ENCODE measurements around the gene PLPP6. TPM values are rescaled to one million over a fixed set of nuclear protein-coding genes. Genes with fewer than 3 reads are reported as not detected.
"Not testable (repeated sequence)": the region's sequence is repeated elsewhere in the genome, so short reads cannot be mapped to it uniquely, and the experiment has no call there.

The PLPP6 gene
- total RNA-seq, 2 donors from 2014 or later, result 2.0 to 3.6 TPM

- ATAC-seq (no peak), DNase-seq (ENCODE audit: low spot score in 2 of 2) (no peak)
- peaks cover 0 to 4% of the 10 kb centered on the region in 2 donors for H3K9me3 Mint-ChIP-seq
- H3K27ac Mint-ChIP-seq, result no peak overlapping the region
- H3K36me3 Mint-ChIP-seq, result peaks cover 0 to 6% of the 10 kb centered on the region in 2 donors
Measured at GRCh38 chr9:4656621-4657020, 5.5 kb upstream of the PLPP6 start.

- peaks cover 0 to 7% of the 10 kb centered on the region in 2 donors for H3K36me3 Mint-ChIP-seq
- peaks cover 0 to 4% of the 10 kb centered on the region in 2 donors for H3K9me3 Mint-ChIP-seq
- H3K27ac Mint-ChIP-seq, result no peak overlapping the region
Measured at GRCh38 chr9:4657426-4658159, 4.5 kb upstream of the PLPP6 start.

DNA sequence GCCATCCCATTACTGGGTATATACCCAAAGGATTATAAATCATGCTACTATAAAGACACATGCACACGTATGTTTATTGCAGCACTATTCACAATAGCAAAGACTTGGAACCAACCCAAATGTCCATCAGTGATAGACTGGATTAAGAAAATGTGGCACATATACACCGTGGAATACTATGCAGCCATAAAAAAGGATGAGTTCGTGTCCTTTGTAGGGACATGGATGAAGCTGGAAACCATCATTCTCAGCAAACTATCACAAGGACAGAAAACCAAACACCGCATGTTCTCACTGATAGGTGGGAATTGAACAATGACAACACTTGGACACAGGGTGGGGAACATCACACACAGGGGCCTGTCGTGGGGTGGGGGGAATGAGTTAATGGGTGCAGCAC is 1.4 kb upstream of the PLPP6 start:
- H3K9me3 Mint-ChIP-seq; ATAC-seq; H3K27ac Mint-ChIP-seq; DNase-seq (ENCODE audit: low spot score in 2 of 2): not testable (repeated sequence)
- H3K36me3 Mint-ChIP-seq, result peaks cover 8 to 14% of the 10 kb centered on the region in 2 donors

More at GRCh38 chr9:4657426-4658159, 4.5 kb upstream of the PLPP6 start:
- no peak for DNase-seq (ENCODE audit: low spot score in 2 of 2)
- ATAC-seq, result no peak

GRCh38 chr9:4661165-4661564 is 929 bp upstream of the PLPP6 start:
- H3K36me3 Mint-ChIP-seq, result peaks cover 8 to 14% of the 10 kb centered on the region in 2 donors
- no peak for ATAC-seq
- no peak overlapping the region for H3K27ac Mint-ChIP-seq
- DNase-seq (ENCODE audit: low spot score in 2 of 2), result no peak
- peaks cover 0 to 4% of the 10 kb centered on the region in 2 donors for H3K9me3 Mint-ChIP-seq

DNA sequence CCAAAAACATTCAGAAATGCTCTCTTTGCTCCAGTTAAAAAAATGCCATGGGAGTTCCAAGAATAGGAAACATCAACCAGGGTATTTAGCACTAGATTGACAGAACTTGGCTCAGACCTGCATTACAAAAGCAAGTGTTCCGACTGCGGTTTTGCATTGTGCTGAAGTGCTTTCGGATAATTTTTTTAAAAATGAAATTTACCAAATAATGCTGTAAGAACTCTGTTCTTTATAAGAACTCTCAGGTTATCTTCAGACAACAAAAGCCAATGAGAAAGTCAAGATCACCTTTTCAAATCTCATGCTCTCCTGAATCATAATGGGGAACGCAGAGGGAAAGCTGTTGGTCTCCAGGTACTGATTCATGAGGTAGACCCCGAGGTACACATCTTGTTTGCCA is 483 bp upstream of the PLPP6 start:
- H3K36me3 Mint-ChIP-seq, result peaks cover 8 to 14% of the 10 kb centered on the region in 2 donors
- DNase-seq (ENCODE audit: low spot score in 2 of 2), result no peak
- H3K27ac Mint-ChIP-seq, result peak overlapping the region; percentile 80 to 91
- H3K9me3 Mint-ChIP-seq, result peaks cover 0 to 4% of the 10 kb centered on the region in 2 donors
- peak in 1 of 2 donors; percentile 1 for ATAC-seq

- Mint-ChIP-seq H3K36me3 (peaks cover 8 to 14% of the 10 kb centered on the region in 2 donors), H3K9me3 (peaks cover 0 to 4% of the 10 kb centered on the region in 2 donors), H3K27ac (peak overlapping the region; percentile 80 to 92)
- DNase-seq (ENCODE audit: low spot score in 2 of 2) (no peak), ATAC-seq (peak in 1 of 2 donors; percentile 3)
Measured at GRCh38 chr9:4662989-4663792, 1.1 kb downstream of the PLPP6 start.

GRCh38 chr9:4663956-4664355 is 1.9 kb downstream of the PLPP6 start:
- Mint-ChIP-seq H3K27ac (no peak overlapping the region), H3K9me3 (peaks cover 0 to 4% of the 10 kb centered on the region in 2 donors), H3K36me3 (peaks cover 8 to 14% of the 10 kb centered on the region in 2 donors)
- DNase-seq (ENCODE audit: low spot score in 2 of 2) (no peak), ATAC-seq (no peak)

DNA sequence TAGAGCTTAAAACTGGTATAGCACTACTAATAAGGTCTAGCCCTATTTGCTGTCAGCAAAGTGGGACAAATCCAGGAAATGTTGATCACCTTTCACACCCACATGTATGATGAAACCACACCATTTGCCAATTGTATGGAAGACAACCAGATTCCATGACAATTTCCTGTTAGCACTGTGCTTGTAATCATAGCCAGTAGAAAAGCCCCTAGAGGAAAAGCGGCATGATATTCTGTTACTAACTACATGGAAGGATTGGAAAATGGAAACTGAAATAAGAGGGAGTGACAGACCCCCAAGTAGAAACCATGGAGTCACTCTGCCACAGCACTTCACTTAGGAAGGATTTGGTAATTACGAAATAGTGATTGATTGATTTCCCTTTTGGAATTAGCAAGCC is 3.3 kb downstream of the PLPP6 start:
- ATAC-seq (no peak), DNase-seq (ENCODE audit: low spot score in 2 of 2) (no peak)
- peak overlapping the region in 1 of 2 donors; percentile 60 for H3K27ac Mint-ChIP-seq
- peaks cover 0 to 4% of the 10 kb centered on the region in 2 donors for H3K9me3 Mint-ChIP-seq
- H3K36me3 Mint-ChIP-seq, result peaks cover 8 to 10% of the 10 kb centered on the region in 2 donors

DNA sequence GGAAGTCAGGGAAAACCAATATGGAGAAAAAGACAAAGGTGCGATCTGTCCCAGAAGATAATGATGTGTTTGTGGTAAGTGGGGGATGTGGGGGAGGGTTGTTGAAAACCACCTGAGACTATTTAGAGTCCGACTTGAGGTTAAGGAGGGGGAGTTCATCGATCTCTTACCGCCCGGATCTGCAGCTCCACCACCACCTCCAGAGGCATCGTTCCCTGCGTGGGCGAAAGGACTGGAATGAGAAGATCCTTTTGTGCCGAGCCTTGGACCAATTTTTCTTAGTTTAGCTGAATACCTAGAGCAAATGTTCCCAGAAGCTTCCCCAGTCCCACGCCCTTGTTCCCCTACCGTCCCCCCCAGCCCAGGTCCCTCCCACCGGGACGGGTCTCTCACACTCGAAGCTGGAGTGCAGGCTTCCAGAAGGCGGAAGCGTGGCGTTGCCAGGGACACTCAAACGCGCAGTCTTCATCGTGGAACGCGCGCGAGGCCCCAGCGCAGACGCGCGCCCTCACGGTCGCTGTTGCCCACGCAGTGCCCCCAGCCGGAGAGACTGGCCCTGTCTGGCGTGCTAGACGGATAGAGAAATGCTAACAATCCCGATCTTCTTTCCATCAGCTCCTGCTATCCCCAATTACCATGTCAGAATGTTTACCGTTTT is 4.1 kb downstream of the PLPP6 start, which contains the start of gene SPATA6L:
Gene SPATA6L (minus strand): TSS at position 439 of the 658 bp plus-strand sequence. CDS start 230 bp downstream, at position 209.
- peak within 1 kb of the TSS; percentile 48 to 60 for H3K27ac Mint-ChIP-seq
- ATAC-seq (peak; percentile 29 to 30), DNase-seq (ENCODE audit: low spot score in 2 of 2) (peak in 1 of 2 donors; percentile 18)
- H3K9me3 Mint-ChIP-seq, result peaks cover 0 to under 1% of the 10 kb centered on the region in 2 donors
- H3K36me3 Mint-ChIP-seq, result peaks cover 8% of the 10 kb centered on the region in 2 donors

DNA sequence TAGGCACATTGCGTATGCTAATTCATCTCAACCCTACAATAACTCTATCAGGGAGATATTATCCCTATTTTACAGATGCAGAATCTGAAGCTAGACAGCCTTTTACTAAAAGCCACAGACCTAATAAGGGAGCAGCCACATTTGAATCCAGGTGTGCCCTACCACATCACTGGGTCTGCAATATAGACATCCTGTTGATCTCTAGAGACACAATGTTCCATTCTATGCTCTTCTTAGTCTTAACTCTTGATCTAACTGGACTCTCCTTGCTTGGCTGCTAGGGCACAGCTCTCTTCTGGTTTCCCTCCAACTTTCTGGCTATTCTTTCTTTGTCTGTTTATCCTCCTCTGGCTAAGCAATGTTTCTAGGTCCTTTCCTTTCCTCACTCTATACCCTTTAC is 5.6 kb downstream of the PLPP6 start:
- peak in 1 of 2 donors; percentile 30 for ATAC-seq
- Mint-ChIP-seq H3K36me3 (peaks cover 6 to 7% of the 10 kb centered on the region in 2 donors), H3K27ac (no peak overlapping the region), H3K9me3 (no peaks in the 10 kb centered on the region)
- DNase-seq (ENCODE audit: low spot score in 2 of 2), result no peak

GRCh38 chr9:4668604-4669003 is 6.5 kb downstream of the PLPP6 start:
- DNase-seq (ENCODE audit: low spot score in 2 of 2) (no peak), ATAC-seq (no peak)
- Mint-ChIP-seq H3K36me3 (no peaks in the 10 kb centered on the region), H3K9me3 (no peaks in the 10 kb centered on the region), H3K27ac (no peak overlapping the region)

GRCh38 chr9:4669890-4670289 is 7.8 kb downstream of the PLPP6 start:
- no peak overlapping the region for H3K27ac Mint-ChIP-seq
- DNase-seq (ENCODE audit: low spot score in 2 of 2) (no peak), ATAC-seq (no peak)
- no peaks in the 10 kb centered on the region for H3K9me3 Mint-ChIP-seq
- no peaks in the 10 kb centered on the region for H3K36me3 Mint-ChIP-seq

DNA sequence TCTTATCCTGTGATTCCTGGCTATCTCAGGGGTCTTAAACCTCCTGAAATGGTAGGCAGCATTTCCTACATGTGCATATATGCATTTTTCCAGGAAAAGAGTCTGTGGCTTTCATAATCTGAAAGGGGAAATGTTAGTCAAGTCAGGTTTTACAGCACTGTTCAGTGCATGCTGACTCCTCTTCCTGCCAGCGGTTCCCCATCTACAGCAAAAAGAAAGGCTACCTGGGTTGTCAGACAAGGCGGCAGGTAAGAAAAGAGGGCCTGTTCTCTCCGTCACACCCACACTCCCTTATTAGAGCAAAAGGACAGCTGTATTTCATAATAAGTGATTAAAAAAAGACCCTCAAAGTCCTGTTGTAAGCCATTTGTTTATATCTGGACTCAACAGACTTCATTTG is 8.5 kb downstream of the PLPP6 start:
- Mint-ChIP-seq H3K9me3 (no peaks in the 10 kb centered on the region), H3K36me3 (no peaks in the 10 kb centered on the region), H3K27ac (peak overlapping the region; percentile 44 to 72)
- no peak for DNase-seq (ENCODE audit: low spot score in 2 of 2)
- ATAC-seq, result peak in 1 of 2 donors; percentile 45

GRCh38 chr9:4671737-4672136 is 9.6 kb downstream of the PLPP6 start:
- DNase-seq (ENCODE audit: low spot score in 2 of 2) (no peak), ATAC-seq (peak in 1 of 2 donors; percentile 61)
- no peak overlapping the region for H3K27ac Mint-ChIP-seq
- no peaks in the 10 kb centered on the region for H3K9me3 Mint-ChIP-seq
- no peaks in the 10 kb centered on the region for H3K36me3 Mint-ChIP-seq

GRCh38 chr9:4674783-4675182 is 12.7 kb downstream of the PLPP6 start:
- H3K9me3 Mint-ChIP-seq, result no peaks in the 10 kb centered on the region
- H3K27ac Mint-ChIP-seq, result no peak overlapping the region
- ATAC-seq (no peak), DNase-seq (ENCODE audit: low spot score in 2 of 2) (no peak)
- H3K36me3 Mint-ChIP-seq, result no peaks in the 10 kb centered on the region

DNA sequence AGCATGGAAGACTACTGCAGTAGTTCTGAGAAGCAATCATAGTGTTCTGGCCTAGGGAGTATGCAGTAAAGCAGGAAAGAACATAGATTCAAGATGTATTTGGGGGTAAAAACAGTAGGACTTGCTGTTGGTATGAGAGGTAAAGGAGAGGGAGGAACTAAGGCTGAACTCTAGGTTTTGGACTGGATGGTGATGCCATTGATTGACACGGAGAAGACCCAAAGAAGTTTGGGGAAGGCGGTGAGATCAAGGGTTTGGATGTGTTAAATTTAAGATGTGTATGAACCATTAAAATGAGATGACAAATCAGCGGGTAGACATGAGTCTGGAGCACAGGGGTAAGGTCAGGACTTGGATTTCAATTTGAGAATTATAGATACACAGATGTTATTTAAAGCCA is 15.3 kb downstream of the PLPP6 start:
- no peaks in the 10 kb centered on the region for H3K9me3 Mint-ChIP-seq
- DNase-seq (ENCODE audit: low spot score in 2 of 2) (no peak), ATAC-seq (no peak)
- no peak overlapping the region for H3K27ac Mint-ChIP-seq
- no peaks in the 10 kb centered on the region for H3K36me3 Mint-ChIP-seq
